ENCODE data around the gene ITGB2. TPM values are rescaled to one million over a fixed set of nuclear protein-coding genes. Genes with fewer than 3 reads are reported as not detected.

ITGB2 gene
- total RNA-seq, 1 experiment from 2014 or later = 1.5 TPM

GRCh38 chr21:44905016-44905727, 15.5 kb downstream of the ITGB2 start:
- Histone ChIP-seq H3K9ac (ENCODE audit: low read length) (no peak overlapping the region), H3K27ac (ENCODE audit: low read depth, low read length) (no peak overlapping the region), H3K27me3 (ENCODE audit: insufficient read depth, low read length) (peaks cover 17% of the 10 kb centered on the region; the same call in 1 of the 2 replicates), H3K4me3 (replicated peaks in 1 of 2; ENCODE audit: low read depth in 1 of 2, low read length in 2 of 2) (no peak overlapping the region), H2AFZ (ENCODE audit: low read depth, low read length, poor library complexity, severe bottlenecking) (no peak overlapping the region), H3K4me1 (ENCODE audit: control insufficient read depth in 1 of 2, insufficient read depth in 2 of 2, low read length in 2 of 2) (no peaks in the 10 kb centered on the region), H3K79me2 (ENCODE audit: insufficient read depth, low read length) (no peaks in the 10 kb centered on the region), H4K20me1 (ENCODE audit: insufficient read depth) (no peaks in the 10 kb centered on the region), H3K4me2 (ENCODE audit: low read length) (no peak overlapping the region), H3K36me3 (ENCODE audit: control insufficient read depth in 1 of 2, insufficient read depth in 2 of 2, low read length in 2 of 2) (no peaks in the 10 kb centered on the region), H3K9me3 (ENCODE audit: control insufficient read depth in 1 of 2, insufficient read depth in 1 of 2, low read depth in 1 of 2, low read length in 2 of 2) (peaks cover 0 to 4% of the 10 kb centered on the region in 2 experiments; a peak in 1 of 4 replicates), H3K9me2 (ENCODE audit: insufficient read depth) (no peaks in the 10 kb centered on the region)
- ATAC-seq (no peak), DNase-seq (ENCODE audit: low read depth, low spot score) (no peak)
- no peak for TF ChIP-seq YY1 (IDR thresholded peaks at IDR 0.05; ENCODE audit: extremely low read depth, insufficient replicate concordance, low read depth, low read length)
- TF ChIP-seq POLR2AphosphoS5 (IDR thresholded peaks at IDR 0.05; ENCODE audit: low read depth, low read length) = no peak
- TF ChIP-seq FOSL1 (IDR thresholded peaks at IDR 0.05; ENCODE audit: low read depth) = no peak
- no peak for TF ChIP-seq ZNF274 (IDR thresholded peaks at IDR 0.05; ENCODE audit: low read depth, low read length)
- no peak for TF ChIP-seq ZFX (IDR thresholded peaks at IDR 0.05)
- no peak for TF ChIP-seq EZH2 (IDR thresholded peaks at IDR 0.05)
- TF ChIP-seq ELF1 (IDR thresholded peaks at IDR 0.05; ENCODE audit: borderline replicate concordance, low read depth) = no peak
- no peak for TF ChIP-seq MAX (IDR thresholded peaks at IDR 0.05)
- CTCF ChIA-PET = no interaction called here
- POLR2A ChIA-PET = no interaction called here
- RAD21 ChIA-PET (ENCODE audit: low non-redundant PET in 1 of 2, low total read pairs in 2 of 2, uncharacterized antibody in 2 of 2, unreplicated experiment in 2 of 2) = no interaction called here
- no TSS peak for BruUV-seq (replicated peaks)
- intact Hi-C loops (cut with micrococcal nuclease) = no loop called here

GRCh38 chr21:44904141-44904923, 16.4 kb downstream of the ITGB2 start:
- Histone ChIP-seq H3K4me3 (replicated peaks in 1 of 2; ENCODE audit: low read depth in 1 of 2, low read length in 2 of 2) (no peak overlapping the region), H3K27me3 (ENCODE audit: insufficient read depth, low read length) (peaks cover 16% of the 10 kb centered on the region; the same call in 1 of the 2 replicates), H3K27ac (ENCODE audit: low read depth, low read length) (no peak overlapping the region), H3K9me2 (ENCODE audit: insufficient read depth) (no peaks in the 10 kb centered on the region), H3K9ac (ENCODE audit: low read length) (no peak overlapping the region), H3K4me1 (ENCODE audit: control insufficient read depth in 1 of 2, insufficient read depth in 2 of 2, low read length in 2 of 2) (no peaks in the 10 kb centered on the region), H3K79me2 (ENCODE audit: insufficient read depth, low read length) (no peaks in the 10 kb centered on the region), H3K9me3 (ENCODE audit: control insufficient read depth in 1 of 2, insufficient read depth in 1 of 2, low read depth in 1 of 2, low read length in 2 of 2) (peaks cover 0 to 4% of the 10 kb centered on the region in 2 experiments; a peak in 1 of 4 replicates), H4K20me1 (ENCODE audit: insufficient read depth) (no peaks in the 10 kb centered on the region), H3K36me3 (ENCODE audit: control insufficient read depth in 1 of 2, insufficient read depth in 2 of 2, low read length in 2 of 2) (no peaks in the 10 kb centered on the region), H3K4me2 (ENCODE audit: low read length) (no peak overlapping the region), H2AFZ (ENCODE audit: low read depth, low read length, poor library complexity, severe bottlenecking) (no peak overlapping the region)
- RAD21 ChIA-PET (ENCODE audit: low non-redundant PET in 1 of 2, low total read pairs in 2 of 2, uncharacterized antibody in 2 of 2, unreplicated experiment in 2 of 2) = no interaction called here
- intact Hi-C loops (cut with micrococcal nuclease) = no loop called here
- CTCF ChIA-PET = no interaction called here
- DNase-seq (ENCODE audit: low read depth, low spot score) = no peak
- TF ChIP-seq SRF (IDR thresholded peaks at IDR 0.05; ENCODE audit: low read depth) (no peak), SP1 (IDR thresholded peaks at IDR 0.05; ENCODE audit: low read depth) (no peak), EZH2 (IDR thresholded peaks at IDR 0.05) (no peak), JUND (IDR thresholded peaks at IDR 0.05) (no peak), CTCF (IDR thresholded peaks at IDR 0.05 in 2 of 3, conservative IDR thresholded peaks at IDR 0.05 in 1 of 3; ENCODE audit: borderline replicate concordance in 1 of 3, insufficient read depth in 1 of 3, low read depth in 2 of 3, low read length in 2 of 3) (no peak), MAX (IDR thresholded peaks at IDR 0.05) (no peak)
- no peak for ATAC-seq
- no TSS peak for BruUV-seq (replicated peaks)
- POLR2A ChIA-PET = no interaction called here
